HL-60 (cell line): ENCODE results near the gene CLDN14.

Experiments used
- DNase-seq, 2 experiments: peaks; one replicate each; pipeline ENCODE4 v3.0.0-alpha.2; 2010 to 2020; ENCODE audit warnings: low read depth in 1 of 2, low spot score in 1 of 2
- H3K27ac ChIP-seq: fragments of 250-450 bp; sonication (Bioruptor Pico); replicated peaks from 2 replicates; pipeline ENCODE4 v1.5.1; 2020; ENCODE audit warnings: mild to moderate bottlenecking, moderate library complexity
- H3K27me3 ChIP-seq: fragments of 250-450 bp; sonication (Bioruptor Pico); 2 replicates; pipeline ENCODE4 v1.5.1; 2021; ENCODE audit warnings: mild to moderate bottlenecking, moderate library complexity; ENCODE audit not compliant: insufficient read depth, poor library complexity, severe bottlenecking
- H3K4me3 ChIP-seq: replicated peaks from 2 replicates; pipeline ENCODE4 v1.5.1; 2011; ENCODE audit warnings: mild to moderate bottlenecking, control low read depth, low read length; ENCODE audit not compliant: insufficient read depth
- GABPA ChIP-seq: IDR thresholded peaks from 2 replicates; pipeline ENCODE4 v1.6.1; 2012; ENCODE audit warnings: low read depth
- POLR2AphosphoS5 ChIP-seq: IDR thresholded peaks from 2 replicates; pipeline ENCODE4 v1.6.1; 2012; ENCODE audit warnings: low read depth
- SPI1 ChIP-seq: IDR thresholded peaks from 2 replicates; pipeline ENCODE4 v1.6.1; 2012; ENCODE audit warnings: low read depth, mild to moderate bottlenecking, borderline replicate concordance
- TF ChIP-seq, protein P1 (sequence below): IDR thresholded peaks from 2 replicates; pipeline ENCODE4 v1.6.1; 2012; ENCODE audit warnings: low read depth; ENCODE audit not compliant: insufficient replicate concordance
- TF ChIP-seq, protein P2 (sequence below): IDR thresholded peaks from one replicate; pipeline ENCODE4 v1.5.1; 2011; ENCODE audit warnings: low read length, control low read depth, inconsistent platforms; ENCODE audit not compliant: insufficient read depth

The CLDN14 gene

DNA sequence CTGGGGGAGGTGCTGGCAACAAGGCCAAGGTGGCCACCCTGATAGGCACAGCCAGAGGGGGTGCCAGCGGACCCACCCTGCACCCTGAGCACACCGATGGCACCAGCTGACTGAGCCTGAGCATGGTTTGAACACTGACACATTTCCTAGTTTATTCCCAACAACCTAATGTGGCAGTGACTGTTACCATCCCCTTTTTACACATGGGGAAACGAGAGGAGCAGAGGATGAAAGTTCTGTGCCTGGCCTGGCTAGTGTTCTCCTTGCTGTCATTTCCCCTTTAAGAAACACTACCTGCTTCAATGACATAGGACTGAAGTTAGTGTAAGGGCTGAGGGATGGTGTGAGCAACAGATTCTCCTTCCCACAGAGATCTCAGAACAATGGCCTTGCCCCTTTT, 15.3 kb downstream of the CLDN14 start:
- TF ChIP-seq, protein P1, sequence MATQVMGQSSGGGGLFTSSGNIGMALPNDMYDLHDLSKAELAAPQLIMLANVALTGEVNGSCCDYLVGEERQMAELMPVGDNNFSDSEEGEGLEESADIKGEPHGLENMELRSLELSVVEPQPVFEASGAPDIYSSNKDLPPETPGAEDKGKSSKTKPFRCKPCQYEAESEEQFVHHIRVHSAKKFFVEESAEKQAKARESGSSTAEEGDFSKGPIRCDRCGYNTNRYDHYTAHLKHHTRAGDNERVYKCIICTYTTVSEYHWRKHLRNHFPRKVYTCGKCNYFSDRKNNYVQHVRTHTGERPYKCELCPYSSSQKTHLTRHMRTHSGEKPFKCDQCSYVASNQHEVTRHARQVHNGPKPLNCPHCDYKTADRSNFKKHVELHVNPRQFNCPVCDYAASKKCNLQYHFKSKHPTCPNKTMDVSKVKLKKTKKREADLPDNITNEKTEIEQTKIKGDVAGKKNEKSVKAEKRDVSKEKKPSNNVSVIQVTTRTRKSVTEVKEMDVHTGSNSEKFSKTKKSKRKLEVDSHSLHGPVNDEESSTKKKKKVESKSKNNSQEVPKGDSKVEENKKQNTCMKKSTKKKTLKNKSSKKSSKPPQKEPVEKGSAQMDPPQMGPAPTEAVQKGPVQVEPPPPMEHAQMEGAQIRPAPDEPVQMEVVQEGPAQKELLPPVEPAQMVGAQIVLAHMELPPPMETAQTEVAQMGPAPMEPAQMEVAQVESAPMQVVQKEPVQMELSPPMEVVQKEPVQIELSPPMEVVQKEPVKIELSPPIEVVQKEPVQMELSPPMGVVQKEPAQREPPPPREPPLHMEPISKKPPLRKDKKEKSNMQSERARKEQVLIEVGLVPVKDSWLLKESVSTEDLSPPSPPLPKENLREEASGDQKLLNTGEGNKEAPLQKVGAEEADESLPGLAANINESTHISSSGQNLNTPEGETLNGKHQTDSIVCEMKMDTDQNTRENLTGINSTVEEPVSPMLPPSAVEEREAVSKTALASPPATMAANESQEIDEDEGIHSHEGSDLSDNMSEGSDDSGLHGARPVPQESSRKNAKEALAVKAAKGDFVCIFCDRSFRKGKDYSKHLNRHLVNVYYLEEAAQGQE: no peak
- no peak for TF ChIP-seq GABPA
- TF ChIP-seq SPI1: no peak
- TF ChIP-seq POLR2AphosphoS5: no peak
- TF ChIP-seq, protein P2, sequence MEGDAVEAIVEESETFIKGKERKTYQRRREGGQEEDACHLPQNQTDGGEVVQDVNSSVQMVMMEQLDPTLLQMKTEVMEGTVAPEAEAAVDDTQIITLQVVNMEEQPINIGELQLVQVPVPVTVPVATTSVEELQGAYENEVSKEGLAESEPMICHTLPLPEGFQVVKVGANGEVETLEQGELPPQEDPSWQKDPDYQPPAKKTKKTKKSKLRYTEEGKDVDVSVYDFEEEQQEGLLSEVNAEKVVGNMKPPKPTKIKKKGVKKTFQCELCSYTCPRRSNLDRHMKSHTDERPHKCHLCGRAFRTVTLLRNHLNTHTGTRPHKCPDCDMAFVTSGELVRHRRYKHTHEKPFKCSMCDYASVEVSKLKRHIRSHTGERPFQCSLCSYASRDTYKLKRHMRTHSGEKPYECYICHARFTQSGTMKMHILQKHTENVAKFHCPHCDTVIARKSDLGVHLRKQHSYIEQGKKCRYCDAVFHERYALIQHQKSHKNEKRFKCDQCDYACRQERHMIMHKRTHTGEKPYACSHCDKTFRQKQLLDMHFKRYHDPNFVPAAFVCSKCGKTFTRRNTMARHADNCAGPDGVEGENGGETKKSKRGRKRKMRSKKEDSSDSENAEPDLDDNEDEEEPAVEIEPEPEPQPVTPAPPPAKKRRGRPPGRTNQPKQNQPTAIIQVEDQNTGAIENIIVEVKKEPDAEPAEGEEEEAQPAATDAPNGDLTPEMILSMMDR: no peak
- DNase-seq: no peak
- H3K4me3 ChIP-seq: no peak overlapping the region
- H3K27me3 ChIP-seq: peaks cover 2% of the 10 kb centered on the region
- H3K27ac ChIP-seq: no peak overlapping the region

DNA sequence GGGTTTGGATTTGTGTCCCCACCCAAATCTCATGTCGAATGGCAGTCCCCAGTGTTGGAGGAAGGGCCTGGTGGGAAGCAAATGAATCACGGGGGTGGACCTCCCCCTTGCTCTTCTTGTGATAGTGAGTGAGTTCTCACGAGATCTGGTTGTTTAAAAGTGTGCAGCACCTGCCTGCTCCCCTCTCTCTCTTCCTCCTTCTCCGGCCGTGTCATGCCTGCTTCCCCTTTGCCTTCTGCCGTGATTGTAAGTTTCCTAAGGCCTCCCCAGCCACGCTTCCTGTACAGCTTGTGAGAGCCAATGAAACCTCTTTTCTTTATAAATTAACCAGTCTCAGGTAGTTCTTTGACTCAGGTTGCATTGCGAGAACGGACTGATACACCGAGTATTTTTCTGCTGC, 15.9 kb downstream of the CLDN14 start:
- no peak overlapping the region for H3K4me3 ChIP-seq
- H3K27me3 ChIP-seq: peaks cover 2% of the 10 kb centered on the region
- H3K27ac ChIP-seq: no peak overlapping the region
- TF ChIP-seq SPI1 (no peak), POLR2AphosphoS5 (no peak), GABPA (no peak)
- TF ChIP-seq, protein P2: no peak
- TF ChIP-seq, protein P1: no peak
- no peak for DNase-seq

DNA sequence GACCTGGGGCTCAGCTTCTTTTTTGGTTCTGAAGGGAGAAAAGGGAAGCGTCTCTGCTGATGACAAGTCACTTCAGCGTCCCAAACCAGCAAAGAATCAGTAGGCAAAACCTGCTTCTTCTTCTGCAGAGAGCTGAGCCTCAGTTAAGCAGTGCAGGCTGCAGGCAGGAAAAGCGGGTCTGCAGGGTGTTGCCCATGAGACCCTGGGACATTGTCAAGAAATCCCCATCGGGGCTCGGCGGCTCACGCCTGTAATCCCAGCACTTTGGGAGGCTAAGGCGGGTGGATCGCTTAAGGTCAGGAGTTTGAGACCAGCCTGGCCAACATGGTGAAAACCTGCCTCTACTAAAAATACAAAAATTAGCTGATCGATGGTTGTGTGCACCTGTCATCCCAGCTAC, 16.7 kb downstream of the CLDN14 start:
- Histone ChIP-seq H3K27ac (no peak overlapping the region), H3K4me3 (no peak overlapping the region), H3K27me3 (no peaks in the 10 kb centered on the region)
- TF ChIP-seq SPI1 (no peak), GABPA (no peak), POLR2AphosphoS5 (no peak)
- TF ChIP-seq, protein P2: no peak
- TF ChIP-seq, protein P1: no peak
- no peak for DNase-seq
